OCI-LY7 (cell line): Measurements from ENCODE around the gene SLC20A1. TPM values are rescaled to one million over a fixed set of nuclear protein-coding genes. Genes with fewer than 3 reads are reported as not detected.

ENCODE experiments used
- BruUV-seq: library from RNA; stranded (reverse); fragments of 400-500 nt; replicated peaks from 2 replicates; lab custom pipeline; 2021; lab: Mats Ljungman, UMichigan
- CTCF ChIA-PET: fragments of 300-600 bp; sonication (Branson Sonifier 250); formaldehyde crosslinking; loops from one replicate; lab custom pipeline; 2022; ENCODE audit warnings: antibody characterized with exemption; ENCODE audit not compliant: unreplicated experiment; lab: Charles Lee
- POLR2A ChIA-PET: fragments of 300-600 bp; sonication (Branson Sonifier 250); formaldehyde crosslinking; loops from one replicate; lab custom pipeline; 2022; ENCODE audit warnings: antibody characterized with exemption; lab: Charles Lee
- DNase-seq: peaks from one replicate; pipeline ENCODE4 v3.0.0-alpha.2; 2015; ENCODE audit warnings: low spot score
- H2AFZ ChIP-seq: fragments of 200-600 bp; sonication (generic), shearing (Covaris generic); 2 replicates; pipeline ENCODE4 v1.6.1; 2014; ENCODE audit warnings: mild to moderate bottlenecking, antibody characterized with exemption, low read length, moderate library complexity
- H3K27ac ChIP-seq: fragments of 200-600 bp; sonication (generic); 2 replicates; pipeline ENCODE4 v1.5.1; 2014; ENCODE audit warnings: mixed run types, low read depth, mild to moderate bottlenecking, moderate library complexity, low read length, inconsistent platforms; ENCODE audit not compliant: poor library complexity, severe bottlenecking
- H3K36me3 ChIP-seq: fragments of 200-600 bp; sonication (generic); 2 replicates; pipeline ENCODE4 v1.6.1; 2014; ENCODE audit warnings: mild to moderate bottlenecking, antibody characterized with exemption, low read length, moderate library complexity, mixed read lengths; ENCODE audit not compliant: insufficient read depth
- H3K4me1 ChIP-seq: fragments of 200-600 bp; sonication (generic); 2 replicates; pipeline ENCODE4 v1.5.1; 2014; ENCODE audit warnings: mild to moderate bottlenecking, low read length; ENCODE audit not compliant: insufficient read depth, poor library complexity, severe bottlenecking
- H3K4me2 ChIP-seq: fragments of 200-600 bp; sonication (generic); 2 replicates; pipeline ENCODE4 v1.6.1; 2014; ENCODE audit warnings: mild to moderate bottlenecking, low read length
- H3K4me3 ChIP-seq: fragments of 200-600 bp; sonication (generic); 2 replicates; pipeline ENCODE4 v1.5.1; 2014; ENCODE audit warnings: mild to moderate bottlenecking, low read depth, low read length; ENCODE audit not compliant: poor library complexity, severe bottlenecking
- H3K79me2 ChIP-seq: fragments of 200-600 bp; sonication (generic); 2 replicates; pipeline ENCODE4 v1.6.1; 2016; ENCODE audit warnings: low read depth, mild to moderate bottlenecking, low read length, moderate library complexity, mixed read lengths; ENCODE audit not compliant: insufficient read depth
- H3K9me2 ChIP-seq: fragments of 200-600 bp; sonication (generic); 2 replicates; pipeline ENCODE4 v1.6.1; 2016; ENCODE audit warnings: mild to moderate bottlenecking, low read length, mixed read lengths; ENCODE audit not compliant: insufficient read depth
- H3K9me3 ChIP-seq: fragments of 200-600 bp; sonication (generic); 2 replicates; pipeline ENCODE4 v1.6.1; 2014; ENCODE audit warnings: mild to moderate bottlenecking, mixed run types, low read length, mixed read lengths
- H4K20me1 ChIP-seq: fragments of 200-600 bp; sonication (generic); 2 replicates; pipeline ENCODE4 v1.6.1; 2014; ENCODE audit warnings: mild to moderate bottlenecking, antibody characterized with exemption, low read length, moderate library complexity, mixed read lengths; ENCODE audit not compliant: insufficient read depth
- EZH2phosphoT487 ChIP-seq: fragments of 200-600 bp; sonication (generic); IDR thresholded peaks from 2 replicates; pipeline ENCODE4 v1.6.1; 2018; ENCODE audit warnings: low read depth, borderline replicate concordance, mild to moderate bottlenecking, mixed run types, antibody characterized with exemption, low read length, moderate library complexity, mixed read lengths
- intact Hi-C: fragments of 100-400 bp; cut with micrococcal nuclease; formaldehyde crosslinking; loops from one replicate; pipeline ENCODE4 v1.10.0; 2022; ENCODE audit not compliant: unreplicated experiment
- total RNA-seq, 2 experiments: library from RNA; depleted of rRNA in 1 of 2; stranded (reverse); fragments of >200 nt in 1 of 2; shearing (Covaris generic) in 1 of 2; gene quantifications; 2 replicates each; pipeline ENCODE4 v1.2.3, GENCODE V29; 2014 to 2022
- TF ChIP-seq, protein P1 (sequence below): fragments of 200-600 bp; sonication (generic); conservative IDR thresholded peaks from 2 replicates; pipeline ENCODE4 v1.5.1; 2014; ENCODE audit warnings: mild to moderate bottlenecking, antibody characterized with exemption, low read length, moderate library complexity, mixed read lengths

Gene SLC20A1
- total RNA-seq, 2 experiments from 2014 or later: 64.8 to 89.5 TPM

DNA sequence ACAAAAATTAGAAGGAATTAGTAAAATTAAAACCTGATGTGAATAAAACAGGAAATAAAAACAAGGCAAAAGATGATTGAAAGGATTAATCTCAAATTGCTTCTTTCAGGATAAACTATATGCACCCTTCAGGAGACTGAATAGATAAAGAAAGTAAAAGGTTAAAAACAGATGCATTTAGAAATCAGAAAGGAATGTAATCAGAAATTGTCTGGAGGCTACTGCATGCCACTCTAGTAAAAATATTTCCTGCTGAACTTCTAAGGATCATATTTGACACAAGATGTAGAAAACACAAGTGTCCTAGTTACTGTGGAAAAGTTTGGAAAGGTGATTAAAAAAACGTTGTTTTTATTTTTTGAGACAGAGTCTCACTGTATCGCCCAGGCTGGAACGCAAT, 45.1 kb upstream of the SLC20A1 start:
- ChIA-PET CTCF (no interaction called here), POLR2A (interaction anchor here (0.6 kb wide), 2 partner anchors 141 to 708 kb away, joined by 3 to 4 read pairs; no protein-coding TSS in a partner anchor)
- no peaks in the 10 kb centered on the region for H3K4me1 ChIP-seq
- no peak overlapping the region for H2AFZ ChIP-seq
- no peaks in the 10 kb centered on the region for H4K20me1 ChIP-seq
- no peaks in the 10 kb centered on the region for H3K9me3 ChIP-seq
- no peaks in the 10 kb centered on the region for H3K36me3 ChIP-seq
- no peak overlapping the region for H3K4me3 ChIP-seq
- no peak overlapping the region for H3K27ac ChIP-seq
- no TSS peak for BruUV-seq
- no peaks in the 10 kb centered on the region for H3K9me2 ChIP-seq
- H3K79me2 ChIP-seq: no peaks in the 10 kb centered on the region
- H3K4me2 ChIP-seq: no peak overlapping the region
- TF ChIP-seq EZH2phosphoT487: no peak
- TF ChIP-seq, protein P1, sequence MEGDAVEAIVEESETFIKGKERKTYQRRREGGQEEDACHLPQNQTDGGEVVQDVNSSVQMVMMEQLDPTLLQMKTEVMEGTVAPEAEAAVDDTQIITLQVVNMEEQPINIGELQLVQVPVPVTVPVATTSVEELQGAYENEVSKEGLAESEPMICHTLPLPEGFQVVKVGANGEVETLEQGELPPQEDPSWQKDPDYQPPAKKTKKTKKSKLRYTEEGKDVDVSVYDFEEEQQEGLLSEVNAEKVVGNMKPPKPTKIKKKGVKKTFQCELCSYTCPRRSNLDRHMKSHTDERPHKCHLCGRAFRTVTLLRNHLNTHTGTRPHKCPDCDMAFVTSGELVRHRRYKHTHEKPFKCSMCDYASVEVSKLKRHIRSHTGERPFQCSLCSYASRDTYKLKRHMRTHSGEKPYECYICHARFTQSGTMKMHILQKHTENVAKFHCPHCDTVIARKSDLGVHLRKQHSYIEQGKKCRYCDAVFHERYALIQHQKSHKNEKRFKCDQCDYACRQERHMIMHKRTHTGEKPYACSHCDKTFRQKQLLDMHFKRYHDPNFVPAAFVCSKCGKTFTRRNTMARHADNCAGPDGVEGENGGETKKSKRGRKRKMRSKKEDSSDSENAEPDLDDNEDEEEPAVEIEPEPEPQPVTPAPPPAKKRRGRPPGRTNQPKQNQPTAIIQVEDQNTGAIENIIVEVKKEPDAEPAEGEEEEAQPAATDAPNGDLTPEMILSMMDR: no peak
- intact Hi-C loops: loop anchor here (1.0 to 10.0 kb wide), 2 partner anchors 126 to 354 kb away; no protein-coding TSS in a partner anchor
- DNase-seq: no peak

DNA sequence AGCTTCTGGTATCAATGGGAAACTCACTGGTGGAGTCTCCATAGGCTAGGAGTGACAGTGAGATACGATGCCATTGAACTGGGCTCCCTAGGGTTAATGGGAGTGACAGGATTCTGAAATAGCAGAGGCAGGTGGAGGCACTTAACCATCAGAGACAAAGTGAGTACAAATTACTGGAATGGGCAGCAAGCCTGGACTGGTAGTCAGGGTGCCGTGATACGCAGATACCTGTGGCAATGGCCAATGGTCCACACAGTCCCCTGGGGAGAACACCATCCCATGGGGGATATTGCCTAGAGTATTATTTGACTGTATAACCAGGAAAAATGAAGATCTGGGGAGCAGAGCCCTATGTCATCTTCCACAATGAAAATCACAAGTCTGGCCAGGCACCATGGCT, 44.0 kb upstream of the SLC20A1 start:
- no peaks in the 10 kb centered on the region for H3K9me2 ChIP-seq
- no peak overlapping the region for H3K4me3 ChIP-seq
- POLR2A ChIA-PET: interaction anchor here (0.7 kb wide), 1 partner anchor 116 kb away, joined by 4 read pairs; no protein-coding TSS in a partner anchor
- H3K4me2 ChIP-seq: no peak overlapping the region
- no peaks in the 10 kb centered on the region for H3K36me3 ChIP-seq
- CTCF ChIA-PET: no interaction called here
- H4K20me1 ChIP-seq: no peaks in the 10 kb centered on the region
- intact Hi-C loops: loop anchor here (10.0 kb wide), 1 partner anchor 353 kb away; no protein-coding TSS in a partner anchor
- no peaks in the 10 kb centered on the region for H3K9me3 ChIP-seq
- no peak overlapping the region for H2AFZ ChIP-seq
- H3K79me2 ChIP-seq: no peaks in the 10 kb centered on the region
- no peaks in the 10 kb centered on the region for H3K4me1 ChIP-seq
- no peak overlapping the region for H3K27ac ChIP-seq
- TF ChIP-seq, protein P1: no peak
- TF ChIP-seq EZH2phosphoT487: no peak
- BruUV-seq: no TSS peak
- no peak for DNase-seq

DNA sequence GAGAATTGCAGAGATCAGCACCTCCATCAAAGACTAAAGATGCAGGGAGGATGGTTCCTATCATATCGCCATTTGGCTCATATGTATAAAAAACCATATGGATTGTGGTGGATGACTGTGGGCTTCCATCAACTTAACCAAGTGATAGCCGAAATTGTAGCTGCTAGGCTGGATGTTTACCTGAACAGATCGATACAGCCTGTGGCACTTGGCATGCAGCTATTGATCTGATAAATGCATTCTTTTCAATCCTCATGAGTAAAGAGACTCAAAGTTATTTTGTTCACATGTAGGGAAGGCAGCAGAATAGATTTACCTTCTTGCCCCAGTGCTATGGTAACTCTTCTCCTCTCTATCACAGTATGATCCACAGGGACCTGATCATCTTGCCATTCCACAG, 42.8 kb upstream of the SLC20A1 start:
- no peak for TF ChIP-seq EZH2phosphoT487
- TF ChIP-seq, protein P1: no peak
- CTCF ChIA-PET: no interaction called here
- intact Hi-C loops: loop anchor here (10.0 kb wide), 1 partner anchor 352 kb away; no protein-coding TSS in a partner anchor
- no peaks in the 10 kb centered on the region for H3K79me2 ChIP-seq
- no peak overlapping the region for H3K27ac ChIP-seq
- H3K4me3 ChIP-seq: no peak overlapping the region
- no peaks in the 10 kb centered on the region for H4K20me1 ChIP-seq
- BruUV-seq: no TSS peak
- no peaks in the 10 kb centered on the region for H3K9me3 ChIP-seq
- no peaks in the 10 kb centered on the region for H3K36me3 ChIP-seq
- DNase-seq: no peak
- no peaks in the 10 kb centered on the region for H3K9me2 ChIP-seq
- no peak overlapping the region for H2AFZ ChIP-seq
- no peak overlapping the region for H3K4me2 ChIP-seq
- POLR2A ChIA-PET: no interaction called here
- no peaks in the 10 kb centered on the region for H3K4me1 ChIP-seq
